Liver (tissue), 9 donors: ENCODE data around the gene FEM1C. TPM values are rescaled to one million over a fixed set of nuclear protein-coding genes. Genes with fewer than 3 reads are reported as not detected.

Experiments used
- DNase-seq: peaks from one replicate; pipeline ENCODE4 v3.0.0-alpha.2; 2017; ENCODE audit warnings: low spot score
- H3K27ac ChIP-seq, 2 donors: one replicate each; pipeline ENCODE4 v1.7.0; 2013; ENCODE audit warnings: inconsistent platforms in 2 of 2, low read length in 2 of 2, control low read depth in 1 of 2, low read depth in 1 of 2, mild to moderate bottlenecking in 1 of 2
- H3K27me3 ChIP-seq, 4 donors: one replicate each; pipeline versions ENCODE4 v1.6.1 to v1.7.0; 2013; ENCODE audit warnings: low read length in 3 of 4, inconsistent platforms in 1 of 4, mild to moderate bottlenecking in 1 of 4, moderate library complexity in 1 of 4; ENCODE audit not compliant: control insufficient read depth in 4 of 4, insufficient read depth in 4 of 4
- H3K36me3 ChIP-seq, 4 donors: one replicate each; pipeline versions ENCODE4 v1.6.1 to v1.7.0; 2013; ENCODE audit warnings: low read length in 3 of 4, mild to moderate bottlenecking in 3 of 4, low read depth in 1 of 4, moderate library complexity in 1 of 4; ENCODE audit not compliant: control insufficient read depth in 4 of 4, insufficient read depth in 3 of 4
- H3K4me1 ChIP-seq, 4 donors: one replicate each; pipeline versions ENCODE4 v1.6.1 to v1.7.0; 2013; ENCODE audit warnings: low read length in 3 of 4, mild to moderate bottlenecking in 3 of 4, moderate library complexity in 1 of 4; ENCODE audit not compliant: control insufficient read depth in 4 of 4, insufficient read depth in 4 of 4
- H3K4me3 ChIP-seq, 3 donors: one replicate each; pipeline versions ENCODE4 v1.6.1 to v1.7.0; 2013; ENCODE audit warnings: low read length in 3 of 3, control low read depth in 1 of 3, low read depth in 1 of 3, mild to moderate bottlenecking in 1 of 3
- H3K9ac ChIP-seq, 2 donors: one replicate each; pipeline ENCODE4 v1.7.0; 2013; ENCODE audit warnings: low read length in 2 of 2, mild to moderate bottlenecking in 2 of 2, moderate library complexity in 2 of 2, control low read depth in 1 of 2, low read depth in 1 of 2
- H3K9me3 ChIP-seq, 4 donors: one replicate each; pipeline versions ENCODE4 v1.6.1 to v1.7.0; 2013; ENCODE audit warnings: low read length in 3 of 4; ENCODE audit not compliant: control insufficient read depth in 4 of 4
- ATF3 ChIP-seq: IDR thresholded peaks from 2 replicates; pipeline ENCODE4 v1.6.1; 2016; ENCODE audit warnings: antibody characterized with exemption
- CTCF ChIP-seq: fragments of 150-350 bp; IDR thresholded peaks from 2 replicates; pipeline ENCODE4 v1.5.1; 2017; ENCODE audit warnings: improper control_type of control experiment, low read depth, low read length; ENCODE audit not compliant: missing input control
- FOXA1 ChIP-seq: IDR thresholded peaks from 2 replicates; pipeline ENCODE4 v1.6.1; 2016; ENCODE audit warnings: antibody characterized with exemption
- GABPA ChIP-seq, 2 donors: IDR thresholded peaks in 1 of 2; conservative IDR thresholded peaks in 1 of 2; 2 replicates each; pipeline ENCODE4 v1.6.1; 2016; ENCODE audit warnings: antibody characterized with exemption in 2 of 2, mild to moderate bottlenecking in 1 of 2, moderate library complexity in 1 of 2
- HNF4A ChIP-seq, 2 donors: conservative IDR thresholded peaks; 2 replicates each; pipeline ENCODE4 v1.6.1; 2016; ENCODE audit warnings: antibody characterized with exemption in 2 of 2, mild to moderate bottlenecking in 2 of 2
- HNF4G ChIP-seq: IDR thresholded peaks from 2 replicates; pipeline ENCODE4 v1.6.1; 2016; ENCODE audit warnings: antibody characterized with exemption
- NR2F2 ChIP-seq: IDR thresholded peaks from 2 replicates; pipeline ENCODE4 v1.6.1; 2016; ENCODE audit warnings: antibody characterized with exemption
- RAD21 ChIP-seq, 2 donors: IDR thresholded peaks; 2 replicates each; pipeline ENCODE4 v1.6.1; 2016; ENCODE audit warnings: antibody characterized with exemption in 2 of 2, mild to moderate bottlenecking in 2 of 2
- RXRA ChIP-seq, 2 donors: IDR thresholded peaks; 2 replicates each; pipeline ENCODE4 v1.6.1; 2017 to 2018; ENCODE audit warnings: antibody characterized with exemption in 2 of 2, mild to moderate bottlenecking in 1 of 2
- SP1 ChIP-seq: IDR thresholded peaks from 2 replicates; pipeline ENCODE4 v1.6.1; 2018; ENCODE audit warnings: antibody characterized with exemption, mild to moderate bottlenecking
- YY1 ChIP-seq: IDR thresholded peaks from 2 replicates; pipeline ENCODE4 v1.6.1; 2016; ENCODE audit warnings: antibody characterized with exemption, mild to moderate bottlenecking
- WGBS: extraction: QIAGEN DNeasy Blood & Tissue Kit; methylation state at CpG from one replicate; pipeline ENCODE4 v1.1.7; 2013; 5-methylcytosine and 5-hydroxymethylcytosine counted together
- polyA plus RNA-seq, 2 donors: library from polyadenylated mRNA; stranded (reverse) in 1 of 2; unstranded in 1 of 2; fragments of 200-250 nt in 1 of 2; fragments of >200 nt in 1 of 2; fragmentation: Nextera tagmentation in 1 of 2; extraction: Ambion mirVana in 1 of 2; gene quantifications; one replicate each; pipeline versions ENCODE4 v1.2.1 to v1.2.3, GENCODE V29; 2013 to 2015
- total RNA-seq, 2 donors: library from RNA; depleted of rRNA; stranded (reverse); fragments of >200 nt; gene quantifications; one replicate each; pipeline ENCODE4 v1.2.3, GENCODE V29; 2014
- TF ChIP-seq, protein P1 (sequence below): IDR thresholded peaks from 2 replicates; pipeline ENCODE4 v1.6.1; 2016; ENCODE audit warnings: antibody characterized with exemption, mild to moderate bottlenecking
- donor health status: healthy.
- donor health status: healthy.
- donor health status: healthy.
- donor health status: healthy.
- donor health status: healthy.

Gene FEM1C
- total and polyA plus RNA-seq, 4 donors, result 3.4 to 14.3 (median 8.8) TPM

- no peak for TF ChIP-seq CTCF
- TF ChIP-seq SP1, result no peak
- no peak for TF ChIP-seq RAD21 (IDR thresholded peaks at IDR 0.05)
- TF ChIP-seq RXRA (IDR thresholded peaks at IDR 0.05), result no peak
These were observed 30.4 kb downstream of the FEM1C start (continued) for GRCh38 chr5:115514220-115514619.

DNA sequence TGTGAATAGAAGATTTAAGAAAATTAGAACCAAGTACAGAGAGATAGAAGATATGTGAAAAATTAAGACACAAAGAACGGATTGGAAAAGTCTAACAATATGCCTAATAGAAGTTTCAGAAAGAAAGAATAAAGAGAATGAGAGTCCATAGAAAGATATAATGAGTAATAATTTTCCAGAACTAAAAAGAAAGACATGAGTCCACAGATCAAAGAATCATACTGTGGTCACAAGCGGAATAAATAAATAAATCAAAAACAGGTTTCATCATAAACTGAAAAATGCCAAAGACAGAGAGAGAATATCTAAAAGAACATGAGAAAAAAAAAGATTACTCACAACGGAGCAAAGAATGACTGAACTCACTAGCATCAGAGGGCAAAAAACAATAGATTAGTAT is 32.9 kb downstream of the FEM1C start:
- H3K4me3 ChIP-seq, result no peak overlapping the region
- H3K27me3 ChIP-seq, result no peaks in the 10 kb centered on the region
- H3K9ac ChIP-seq, result no peak overlapping the region
- DNase-seq, result no peak
- 98% methylated on average over 3 of the region's 3 CpGs for WGBS
- H3K36me3 ChIP-seq, result no peaks in the 10 kb centered on the region
- H3K9me3 ChIP-seq, result no peaks in the 10 kb centered on the region
- no peak for TF ChIP-seq FOXA1
- TF ChIP-seq HNF4A (conservative IDR thresholded peaks at IDR 0.05), result no peak
- no peak for TF ChIP-seq NR2F2
- TF ChIP-seq HNF4G, result no peak
- TF ChIP-seq GABPA (IDR thresholded peaks at IDR 0.05 in 1 of 2, conservative IDR thresholded peaks at IDR 0.05 in 1 of 2), result no peak
- TF ChIP-seq CTCF, result no peak
- no peak for TF ChIP-seq ATF3
- no peak for TF ChIP-seq YY1
- no peaks in the 10 kb centered on the region for H3K4me1 ChIP-seq
- H3K27ac ChIP-seq, result no peak overlapping the region

GRCh38 chr5:115510145-115510645 is 34.4 kb downstream of the FEM1C start:
- Histone ChIP-seq H3K4me1 (no peaks in the 10 kb centered on the region), H3K36me3 (no peaks in the 10 kb centered on the region), H3K27me3 (no peaks in the 10 kb centered on the region), H3K4me3 (no peak overlapping the region), H3K9ac (no peak overlapping the region), H3K27ac (no peak overlapping the region), H3K9me3 (no peaks in the 10 kb centered on the region)
- DNase-seq, result no peak
- WGBS, result 1% methylated on average over 1 of the region's 1 CpG
- TF ChIP-seq, protein P1, sequence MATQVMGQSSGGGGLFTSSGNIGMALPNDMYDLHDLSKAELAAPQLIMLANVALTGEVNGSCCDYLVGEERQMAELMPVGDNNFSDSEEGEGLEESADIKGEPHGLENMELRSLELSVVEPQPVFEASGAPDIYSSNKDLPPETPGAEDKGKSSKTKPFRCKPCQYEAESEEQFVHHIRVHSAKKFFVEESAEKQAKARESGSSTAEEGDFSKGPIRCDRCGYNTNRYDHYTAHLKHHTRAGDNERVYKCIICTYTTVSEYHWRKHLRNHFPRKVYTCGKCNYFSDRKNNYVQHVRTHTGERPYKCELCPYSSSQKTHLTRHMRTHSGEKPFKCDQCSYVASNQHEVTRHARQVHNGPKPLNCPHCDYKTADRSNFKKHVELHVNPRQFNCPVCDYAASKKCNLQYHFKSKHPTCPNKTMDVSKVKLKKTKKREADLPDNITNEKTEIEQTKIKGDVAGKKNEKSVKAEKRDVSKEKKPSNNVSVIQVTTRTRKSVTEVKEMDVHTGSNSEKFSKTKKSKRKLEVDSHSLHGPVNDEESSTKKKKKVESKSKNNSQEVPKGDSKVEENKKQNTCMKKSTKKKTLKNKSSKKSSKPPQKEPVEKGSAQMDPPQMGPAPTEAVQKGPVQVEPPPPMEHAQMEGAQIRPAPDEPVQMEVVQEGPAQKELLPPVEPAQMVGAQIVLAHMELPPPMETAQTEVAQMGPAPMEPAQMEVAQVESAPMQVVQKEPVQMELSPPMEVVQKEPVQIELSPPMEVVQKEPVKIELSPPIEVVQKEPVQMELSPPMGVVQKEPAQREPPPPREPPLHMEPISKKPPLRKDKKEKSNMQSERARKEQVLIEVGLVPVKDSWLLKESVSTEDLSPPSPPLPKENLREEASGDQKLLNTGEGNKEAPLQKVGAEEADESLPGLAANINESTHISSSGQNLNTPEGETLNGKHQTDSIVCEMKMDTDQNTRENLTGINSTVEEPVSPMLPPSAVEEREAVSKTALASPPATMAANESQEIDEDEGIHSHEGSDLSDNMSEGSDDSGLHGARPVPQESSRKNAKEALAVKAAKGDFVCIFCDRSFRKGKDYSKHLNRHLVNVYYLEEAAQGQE, result no peak
- TF ChIP-seq YY1, result no peak
